GM23248 (cell line): ENCODE data around the gene ARFGAP2. TPM values are rescaled to one million over a fixed set of nuclear protein-coding genes. Genes with fewer than 3 reads are reported as not detected.
"Not testable (repeated sequence)": the region's sequence is repeated elsewhere in the genome, so short reads cannot be mapped to it uniquely, and the experiment has no call there.

ENCODE experiments used
- DNase-seq: peaks from one replicate; pipeline ENCODE4 v3.0.0-alpha.2; 2015
- H2AFZ ChIP-seq: fragments of 200-600 bp; sonication (generic); 2 replicates; pipeline ENCODE4 v1.6.1; 2016; ENCODE audit warnings: antibody characterized with exemption
- H3F3A ChIP-seq: fragments of 200-600 bp; sonication (generic); 2 replicates; pipeline ENCODE4 v1.6.1; 2016; ENCODE audit warnings: mild to moderate bottlenecking, antibody characterized with exemption, mixed run types; ENCODE audit not compliant: insufficient read depth
- H3K27ac ChIP-seq: fragments of 200-600 bp; sonication (generic); 2 replicates; pipeline ENCODE4 v1.5.1; 2016; ENCODE audit warnings: mild to moderate bottlenecking
- H3K27me3 ChIP-seq: fragments of 200-600 bp; sonication (generic); replicated peaks from 2 replicates; pipeline ENCODE4 v1.6.1; 2016; ENCODE audit warnings: mild to moderate bottlenecking; ENCODE audit not compliant: insufficient read depth
- H3K36me3 ChIP-seq: fragments of 200-600 bp; sonication (generic); 2 replicates; pipeline ENCODE4 v1.6.1; 2016; ENCODE audit warnings: low read depth, mild to moderate bottlenecking
- H3K4me1 ChIP-seq: fragments of 200-600 bp; sonication (generic); 2 replicates; pipeline ENCODE4 v1.6.1; 2016; ENCODE audit warnings: mild to moderate bottlenecking; ENCODE audit not compliant: insufficient read depth
- H3K4me2 ChIP-seq: fragments of 200-600 bp; sonication (generic); one replicate; pipeline ENCODE4 v1.6.1; 2016; ENCODE audit warnings: mild to moderate bottlenecking; ENCODE audit not compliant: unreplicated experiment
- H3K4me3 ChIP-seq: fragments of 200-600 bp; sonication (generic); 2 replicates; pipeline ENCODE4 v1.5.1; 2016; ENCODE audit warnings: mild to moderate bottlenecking
- H3K79me2 ChIP-seq: fragments of 200-600 bp; sonication (generic); 2 replicates; pipeline ENCODE4 v1.6.1; 2016; ENCODE audit warnings: mild to moderate bottlenecking; ENCODE audit not compliant: insufficient read depth
- H3K9ac ChIP-seq: fragments of 200-600 bp; sonication (generic); 2 replicates; pipeline ENCODE4 v1.6.1; 2016; ENCODE audit warnings: mild to moderate bottlenecking
- H3K9me2 ChIP-seq: fragments of 200-600 bp; sonication (generic); 2 replicates; pipeline ENCODE4 v1.6.1; 2016; ENCODE audit warnings: mixed run types, mild to moderate bottlenecking, moderate library complexity; ENCODE audit not compliant: insufficient read depth
- H3K9me3 ChIP-seq: fragments of 200-600 bp; sonication (generic); one replicate; pipeline ENCODE4 v1.6.1; 2017; ENCODE audit warnings: low read depth
- H4K20me1 ChIP-seq: fragments of 200-600 bp; sonication (generic); 2 replicates; pipeline ENCODE4 v1.6.0; 2016; ENCODE audit not compliant: insufficient read depth
- EZH2 ChIP-seq: fragments of 200-600 bp; sonication (generic); IDR thresholded peaks from 2 replicates; pipeline ENCODE4 v1.6.1; 2018; ENCODE audit warnings: antibody characterized with exemption, mild to moderate bottlenecking; ENCODE audit not compliant: insufficient read depth, poor library complexity, severe bottlenecking
- EZH2phosphoT487 ChIP-seq: fragments of 200-600 bp; sonication (generic); IDR thresholded peaks from 2 replicates; pipeline ENCODE4 v1.6.1; 2018; ENCODE audit warnings: antibody characterized with exemption, moderate library complexity, mild to moderate bottlenecking, low read depth; ENCODE audit not compliant: insufficient read depth
- WGBS, 2 experiments: methylation state at CpG; one replicate each; pipeline ENCODE4 v1.1.6; 2015 to 2017; ENCODE audit warnings: low lambda C conversion rate in 2 of 2, low coverage in 1 of 2; ENCODE audit errors: missing lambda C conversion rate in 2 of 2; 5-methylcytosine and 5-hydroxymethylcytosine counted together
- in situ Hi-C: fragments of 300-500 bp; cut with MboI; formaldehyde crosslinking; loops from 2 replicates; pipeline ENCODE4 v1.15.0; 2020
- polyA plus RNA-seq: library from polyadenylated mRNA; unstranded; fragments of >200 nt; fragmentation: Nextera tagmentation; extraction: Ambion mirVana; gene quantifications from 2 replicates; pipeline ENCODE4 v1.2.1, GENCODE V29; 2016
- total RNA-seq: library from RNA; depleted of rRNA; stranded (reverse); fragments of >200 nt; shearing (Covaris generic); gene quantifications from 2 replicates; pipeline ENCODE4 v1.2.3, GENCODE V29; 2014

The ARFGAP2 gene
- total and polyA plus RNA-seq, 2 experiments from 2014 or later: 45.7 to 131 TPM

DNA sequence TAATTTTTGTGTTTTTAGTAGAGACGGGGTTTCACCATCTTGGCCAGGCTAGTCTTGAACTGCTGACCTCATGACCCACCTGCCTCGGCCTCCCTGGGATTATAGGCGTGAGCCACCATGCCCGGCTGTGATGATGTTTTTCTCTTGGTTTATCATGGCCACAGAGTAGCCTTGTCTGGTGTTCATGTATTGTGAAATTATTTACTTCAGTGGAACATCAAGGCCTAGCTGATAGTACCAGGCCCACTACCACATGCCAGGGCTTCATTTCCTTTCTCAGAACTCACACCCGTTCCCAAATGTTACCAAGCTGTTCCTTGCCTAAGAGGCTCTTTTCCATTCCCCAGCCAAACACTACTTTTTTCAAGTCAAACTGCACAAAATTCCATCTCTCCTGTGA is 31.9 kb upstream of the ARFGAP2 start:
- Histone ChIP-seq H3K4me2 (no peak overlapping the region), H3K27ac (no peak overlapping the region), H3K9me3 (no peaks in the 10 kb centered on the region), H3K9me2 (no peaks in the 10 kb centered on the region), H3K4me3 (no peak overlapping the region), H3K4me1 (peaks cover 12% of the 10 kb centered on the region), H3K79me2 (no peaks in the 10 kb centered on the region), H3K27me3 (no peaks in the 10 kb centered on the region), H2AFZ (no peak overlapping the region), H3F3A (peaks cover 15% of the 10 kb centered on the region), H4K20me1 (no peaks in the 10 kb centered on the region), H3K9ac (no peak overlapping the region), H3K36me3 (no peaks in the 10 kb centered on the region)
- in situ Hi-C loops: no loop called here
- DNase-seq: no peak
- WGBS, 2 experiments: 74 to 82% methylated on average over 5 of the region's 5 CpGs
- TF ChIP-seq EZH2phosphoT487 (no peak), EZH2 (no peak)

DNA sequence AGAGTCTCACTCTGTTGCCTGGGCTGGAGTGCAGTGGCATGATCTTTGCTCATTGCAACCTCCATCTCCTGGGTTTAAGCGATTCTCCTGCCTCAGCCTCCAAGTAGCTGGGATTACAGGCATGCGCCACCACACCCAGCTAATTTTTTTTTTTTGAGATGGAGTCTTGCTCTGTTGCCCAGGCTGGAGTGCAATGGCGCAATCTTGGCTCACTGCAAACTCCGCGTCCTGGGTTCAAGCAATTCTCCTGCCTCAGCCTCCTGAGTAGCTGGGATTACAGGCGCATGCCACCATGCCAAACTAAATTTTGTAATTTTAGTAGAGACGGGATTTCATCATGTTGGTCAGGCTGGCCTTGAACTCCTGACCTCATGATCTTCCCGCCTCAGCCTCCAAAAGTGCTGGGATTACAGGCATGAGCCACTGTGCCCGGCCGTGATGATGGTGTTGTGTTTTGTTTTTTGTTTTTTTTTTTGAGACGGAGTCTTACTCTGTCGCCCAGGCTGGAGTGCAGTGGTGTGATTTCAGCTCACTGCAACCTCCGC is 31.4 kb upstream of the ARFGAP2 start:
- 90 to 92% methylated on average over 13 of the region's 13 CpGs for WGBS, 2 experiments
- DNase-seq, H3K36me3 ChIP-seq, H3K27ac ChIP-seq, H3K27me3 ChIP-seq, H3K9ac ChIP-seq, H3K4me2 ChIP-seq, H3K4me3 ChIP-seq, H4K20me1 ChIP-seq, H3K79me2 ChIP-seq, in situ Hi-C loops, H3K9me3 ChIP-seq, H3K9me2 ChIP-seq, H2AFZ ChIP-seq: not testable (repeated sequence)
- Histone ChIP-seq H3F3A (peaks cover 15% of the 10 kb centered on the region), H3K4me1 (peaks cover 12% of the 10 kb centered on the region)

GRCh38 chr11:47207459-47207858 is 30.8 kb upstream of the ARFGAP2 start:
- Histone ChIP-seq H3K27ac (no peak overlapping the region), H3K9me2 (no peaks in the 10 kb centered on the region)
- 70 to 72% methylated on average over 6 of the region's 6 CpGs for WGBS, 2 experiments

DNA sequence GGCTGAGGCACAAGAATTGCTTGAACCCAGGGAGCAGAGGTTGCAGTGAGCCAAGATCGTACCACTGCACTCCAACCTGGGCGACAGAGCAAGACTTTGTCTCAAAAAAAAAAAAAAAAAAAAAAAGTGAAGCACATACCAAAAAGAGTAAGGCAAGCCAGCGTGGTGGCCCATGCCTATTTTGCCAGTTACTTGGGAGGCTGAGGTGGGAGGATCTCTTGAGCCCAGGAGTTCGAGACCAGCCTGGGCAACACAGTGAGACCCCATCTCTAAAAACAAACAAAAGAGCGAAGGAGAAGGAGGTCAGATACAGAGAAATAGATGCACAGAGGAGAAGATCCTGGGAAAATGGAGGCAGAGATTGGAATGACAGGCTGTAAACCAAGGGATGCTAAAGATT is 29.9 kb upstream of the ARFGAP2 start:
- H2AFZ ChIP-seq, H3K27ac ChIP-seq, in situ Hi-C loops, DNase-seq, H3K79me2 ChIP-seq, H3K9me3 ChIP-seq, H3K4me2 ChIP-seq, H3K36me3 ChIP-seq, H3K9me2 ChIP-seq, H3K4me3 ChIP-seq, H4K20me1 ChIP-seq, H3K9ac ChIP-seq, H3K27me3 ChIP-seq: not testable (repeated sequence)
- H3K4me1 ChIP-seq: peaks cover 12% of the 10 kb centered on the region
- 85 to 91% methylated on average over 5 of the region's 5 CpGs for WGBS, 2 experiments
- H3F3A ChIP-seq: peaks cover 15% of the 10 kb centered on the region

More at GRCh38 chr11:47207459-47207858, 30.8 kb upstream of the ARFGAP2 start:
- no peak overlapping the region for H3K9ac ChIP-seq
- H3K9me3 ChIP-seq: no peaks in the 10 kb centered on the region
- H2AFZ ChIP-seq: no peak overlapping the region
- H3F3A ChIP-seq: peaks cover 15% of the 10 kb centered on the region
- H3K36me3 ChIP-seq: no peaks in the 10 kb centered on the region
- no peaks in the 10 kb centered on the region for H4K20me1 ChIP-seq
- no peaks in the 10 kb centered on the region for H3K79me2 ChIP-seq
- no peaks in the 10 kb centered on the region for H3K27me3 ChIP-seq
- in situ Hi-C loops: no loop called here
- no peak overlapping the region for H3K4me2 ChIP-seq
- no peak for DNase-seq
- TF ChIP-seq EZH2phosphoT487: no peak
- no peak for TF ChIP-seq EZH2
- peaks cover 12% of the 10 kb centered on the region for H3K4me1 ChIP-seq
- H3K4me3 ChIP-seq: no peak overlapping the region

GRCh38 chr11:47204637-47204989 is 27.9 kb upstream of the ARFGAP2 start:
- Histone ChIP-seq H3K79me2 (no peaks in the 10 kb centered on the region), H3K4me2 (peak overlapping the region; percentile 57), H3F3A (peaks cover 15% of the 10 kb centered on the region), H3K4me3 (no peak overlapping the region), H3K27ac (peak overlapping the region; percentile 35; the same call in 1 of the 2 replicates), H3K9ac (peak overlapping the region; percentile 6; the same call in 1 of the 2 replicates), H3K27me3 (no peaks in the 10 kb centered on the region), H2AFZ (no peak overlapping the region), H3K36me3 (no peaks in the 10 kb centered on the region), H3K9me2 (no peaks in the 10 kb centered on the region), H3K4me1 (peaks cover 12% of the 10 kb centered on the region), H4K20me1 (no peaks in the 10 kb centered on the region), H3K9me3 (no peaks in the 10 kb centered on the region)
- in situ Hi-C loops: no loop called here
- WGBS, 2 experiments: 50 to 57% methylated on average over 2 of the region's 2 CpGs
- peak; percentile 81 for DNase-seq
- TF ChIP-seq EZH2phosphoT487: no peak
- no peak for TF ChIP-seq EZH2
